22Rv1 (cell line): ENCODE results near the gene ATP5IF1.

Experiments
- H3K27ac ChIP-seq: fragments of 450-650 bp; 2 replicates; pipeline ENCODE4 v1.5.1; 2017
- ZFX ChIP-seq: fragments of 450-650 bp; IDR thresholded peaks from 2 replicates; pipeline ENCODE4 v1.6.1; 2017; ENCODE audit warnings: antibody characterized with exemption, borderline replicate concordance
- TF ChIP-seq, protein P1 (sequence below): fragments of 450-650 bp; IDR thresholded peaks from 2 replicates; pipeline ENCODE4 v1.5.1; 2017; ENCODE audit warnings: mild to moderate bottlenecking

Gene ATP5IF1

DNA sequence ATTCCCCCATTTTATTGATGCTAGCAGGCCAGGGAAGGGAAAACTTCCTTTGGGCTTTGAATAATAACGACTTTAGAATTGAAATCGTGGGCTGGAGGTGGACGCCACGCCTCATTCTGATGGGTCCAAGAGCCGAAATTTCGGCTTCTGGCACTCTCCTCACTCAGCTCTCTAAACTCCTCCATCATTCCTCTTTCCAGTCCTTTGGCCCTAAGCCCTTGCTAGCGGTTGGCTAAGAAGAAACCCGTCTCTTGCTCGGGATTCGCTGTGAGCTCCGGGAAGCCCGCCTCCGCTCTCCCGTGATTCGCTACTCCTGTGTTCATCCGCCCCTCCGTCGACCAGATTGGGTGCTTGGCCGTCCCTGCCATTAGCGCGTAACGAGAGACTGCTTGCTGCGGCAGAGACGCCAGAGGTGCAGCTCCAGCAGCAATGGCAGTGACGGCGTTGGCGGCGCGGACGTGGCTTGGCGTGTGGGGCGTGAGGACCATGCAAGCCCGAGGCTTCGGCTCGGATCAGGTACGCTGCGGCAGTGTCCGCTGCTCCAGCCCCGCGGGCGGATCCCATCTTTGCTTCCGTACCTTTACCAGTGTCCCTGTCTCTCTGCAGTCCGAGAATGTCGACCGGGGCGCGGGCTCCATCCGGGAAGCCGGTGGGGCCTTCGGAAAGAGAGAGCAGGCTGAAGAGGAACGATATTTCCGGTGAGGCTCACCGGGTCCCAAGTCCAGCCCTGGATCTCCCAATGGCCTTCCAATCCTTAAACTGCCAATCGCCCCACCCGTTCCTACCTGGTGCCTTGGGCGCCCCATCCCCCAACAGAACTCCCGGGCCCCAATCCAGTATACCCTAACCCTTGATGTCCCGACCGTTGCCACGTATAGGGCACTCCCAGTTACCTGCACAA is at the start of gene ATP5IF1:
ATP5IF1 (plus strand) TSS at position 370 of the 901 bp plus-strand sequence; CDS start at position 430, 60 bp downstream.
- H3K27ac ChIP-seq = peak within 1 kb of the TSS; percentile 87

DNA sequence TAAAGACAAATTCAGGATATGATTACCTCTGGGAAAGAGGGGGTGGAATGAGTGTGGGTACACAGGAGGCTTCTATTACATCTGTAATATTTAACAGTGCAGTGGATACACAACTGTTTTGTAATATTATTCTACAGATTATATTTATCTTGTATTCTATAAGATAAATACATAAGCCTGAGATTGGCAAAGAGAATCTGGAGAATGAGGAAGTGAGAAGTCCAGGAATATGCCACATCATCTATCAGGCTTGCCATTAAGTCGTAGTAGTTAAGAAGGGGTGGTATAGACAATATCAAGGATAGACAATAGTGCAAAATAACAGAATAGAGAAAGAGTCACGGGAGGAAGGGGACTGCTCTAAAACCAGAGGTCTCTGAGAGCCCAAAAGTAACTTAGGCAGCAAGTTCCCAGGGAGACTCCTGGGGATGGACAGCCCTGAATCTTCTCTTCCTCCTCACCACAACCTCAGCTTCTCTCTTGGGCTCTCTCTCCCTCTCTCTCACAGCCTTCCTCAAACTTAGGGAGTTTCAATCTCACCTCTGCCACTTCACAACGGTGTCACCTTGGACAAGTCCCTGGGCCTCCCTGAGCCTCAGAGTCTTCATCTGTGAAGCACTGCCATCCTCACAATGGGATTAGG is 45.5 kb upstream of the ATP5IF1 start:
- no peak overlapping the region for H3K27ac ChIP-seq

More for the DNA sequence above, at the start of gene ATP5IF1:
- TF ChIP-seq, protein P1, sequence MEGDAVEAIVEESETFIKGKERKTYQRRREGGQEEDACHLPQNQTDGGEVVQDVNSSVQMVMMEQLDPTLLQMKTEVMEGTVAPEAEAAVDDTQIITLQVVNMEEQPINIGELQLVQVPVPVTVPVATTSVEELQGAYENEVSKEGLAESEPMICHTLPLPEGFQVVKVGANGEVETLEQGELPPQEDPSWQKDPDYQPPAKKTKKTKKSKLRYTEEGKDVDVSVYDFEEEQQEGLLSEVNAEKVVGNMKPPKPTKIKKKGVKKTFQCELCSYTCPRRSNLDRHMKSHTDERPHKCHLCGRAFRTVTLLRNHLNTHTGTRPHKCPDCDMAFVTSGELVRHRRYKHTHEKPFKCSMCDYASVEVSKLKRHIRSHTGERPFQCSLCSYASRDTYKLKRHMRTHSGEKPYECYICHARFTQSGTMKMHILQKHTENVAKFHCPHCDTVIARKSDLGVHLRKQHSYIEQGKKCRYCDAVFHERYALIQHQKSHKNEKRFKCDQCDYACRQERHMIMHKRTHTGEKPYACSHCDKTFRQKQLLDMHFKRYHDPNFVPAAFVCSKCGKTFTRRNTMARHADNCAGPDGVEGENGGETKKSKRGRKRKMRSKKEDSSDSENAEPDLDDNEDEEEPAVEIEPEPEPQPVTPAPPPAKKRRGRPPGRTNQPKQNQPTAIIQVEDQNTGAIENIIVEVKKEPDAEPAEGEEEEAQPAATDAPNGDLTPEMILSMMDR = no peak
- TF ChIP-seq ZFX = no peak

DNA sequence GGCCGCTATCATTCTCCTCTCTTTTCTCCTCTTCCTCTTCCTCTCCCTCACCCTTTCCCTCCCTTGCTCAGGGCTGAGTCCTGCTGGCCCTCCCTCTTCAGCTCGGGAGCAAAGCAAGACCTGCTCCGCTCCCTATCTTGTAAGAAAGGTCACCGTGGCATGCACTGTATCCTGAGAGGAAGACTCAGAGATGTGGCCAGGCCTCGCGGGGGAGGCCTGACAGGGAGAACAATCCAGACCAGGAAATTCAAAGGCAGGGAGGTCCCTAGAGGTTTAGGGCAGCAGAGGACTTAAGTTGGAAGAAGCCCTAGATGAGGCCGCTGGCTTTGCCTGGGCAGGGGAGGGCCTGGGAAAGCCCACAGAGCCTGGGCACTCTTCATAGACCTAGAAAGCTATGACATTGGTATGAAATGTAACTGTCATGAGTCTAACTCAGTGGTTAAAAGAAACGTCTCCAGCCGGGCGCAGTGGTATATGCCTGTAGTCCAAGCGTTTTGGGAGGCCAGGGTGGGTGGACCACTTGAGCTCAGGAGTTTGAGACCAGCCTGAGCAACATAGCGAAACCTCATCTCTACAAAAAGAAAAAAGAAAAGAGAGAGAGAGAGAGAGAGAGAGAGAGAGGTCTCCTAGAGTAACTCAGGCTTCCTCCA is 44.8 kb upstream of the ATP5IF1 start:
- H3K27ac ChIP-seq = no peak overlapping the region
- TF ChIP-seq, protein P1 = no peak
- TF ChIP-seq ZFX = no peak

More for the DNA sequence above, 45.5 kb upstream of the ATP5IF1 start:
- TF ChIP-seq ZFX = no peak
- TF ChIP-seq, protein P1 = no peak

DNA sequence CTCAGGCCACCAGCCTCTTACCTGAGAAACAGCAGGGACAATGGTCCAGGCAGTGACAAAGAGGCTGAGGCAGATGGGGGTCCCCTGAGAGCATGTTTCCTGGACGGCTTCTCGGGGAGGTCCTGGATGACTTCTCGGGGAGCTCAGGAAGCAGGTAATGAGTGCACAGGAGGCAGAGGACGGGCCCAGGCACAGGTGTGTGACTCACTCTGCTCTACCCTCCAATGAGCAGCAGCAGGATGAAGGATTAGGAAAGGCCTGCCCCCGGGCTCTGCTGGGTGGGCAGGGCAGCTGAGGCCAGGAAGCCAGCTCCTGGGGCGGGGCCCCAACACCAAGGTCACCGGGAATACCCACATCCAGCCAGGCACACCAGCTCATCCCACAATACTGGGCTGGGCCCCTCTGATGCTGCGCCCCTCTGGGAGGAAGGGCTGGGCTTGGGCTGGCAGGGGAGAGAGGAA is 42.2 kb upstream of the ATP5IF1 start:
- H3K27ac ChIP-seq = no peak overlapping the region
- TF ChIP-seq ZFX = no peak
- TF ChIP-seq, protein P1 = no peak

DNA sequence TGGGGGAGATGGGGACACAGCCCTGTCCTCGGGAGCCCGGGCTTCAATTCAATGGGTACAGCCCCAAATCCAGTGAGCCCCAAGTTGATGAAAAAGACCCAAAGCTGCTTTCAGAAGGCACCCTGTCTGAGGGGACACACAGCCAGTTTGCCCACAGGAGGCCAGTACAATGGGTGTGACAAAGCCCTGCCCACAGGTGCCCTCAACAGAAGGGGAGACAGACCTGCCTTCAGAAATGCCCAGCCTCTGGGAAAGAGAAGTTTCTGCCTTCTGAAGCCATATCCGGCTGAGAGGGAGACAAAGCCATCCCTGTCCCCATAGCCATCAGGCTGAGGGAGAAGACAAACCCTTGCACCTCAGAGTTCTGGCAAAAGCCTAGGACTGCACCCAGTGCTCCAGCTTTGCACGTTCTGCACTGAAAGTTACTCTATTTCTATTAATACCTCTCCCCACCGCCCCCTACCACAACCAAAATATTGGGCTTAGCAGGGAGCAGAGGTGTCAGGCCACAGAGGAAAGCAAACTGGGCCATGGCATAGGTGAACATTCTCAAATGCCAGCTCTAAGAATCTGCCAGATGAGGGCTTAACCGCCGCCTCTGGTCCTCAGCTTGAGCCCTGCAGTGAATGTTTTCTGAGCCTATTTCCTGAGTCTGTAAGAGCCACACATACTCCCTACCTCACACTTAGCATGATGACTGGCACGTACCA is 41.4 kb upstream of the ATP5IF1 start:
- TF ChIP-seq, protein P1 = no peak
- no peak for TF ChIP-seq ZFX
- no peak overlapping the region for H3K27ac ChIP-seq

DNA sequence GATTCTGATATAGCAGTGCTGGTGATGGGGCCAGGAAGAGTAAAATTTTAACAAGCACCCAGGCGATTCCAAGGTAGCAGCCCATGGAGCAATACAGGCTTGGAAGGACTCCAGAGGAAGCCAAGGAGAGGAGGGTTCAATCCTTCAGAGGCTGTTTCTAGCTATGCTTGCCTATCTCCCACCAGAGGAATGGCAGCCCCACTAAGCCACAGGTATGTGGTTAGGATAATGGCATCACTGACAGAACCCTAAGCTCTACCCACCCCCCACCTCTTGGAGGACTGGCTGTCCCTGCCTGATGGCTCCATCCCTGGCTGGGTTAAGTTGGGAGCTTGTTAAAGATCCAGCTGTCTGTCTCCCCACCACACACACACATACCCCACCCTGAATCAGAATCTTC is 40.1 kb upstream of the ATP5IF1 start:
- TF ChIP-seq, protein P1 = no peak
- TF ChIP-seq ZFX = no peak

More for the DNA sequence above, 40.1 kb upstream of the ATP5IF1 start:
- H3K27ac ChIP-seq = no peak overlapping the region
